ENCODE results near the gene ZNF526. TPM values are rescaled to one million over a fixed set of nuclear protein-coding genes. Genes with fewer than 3 reads are reported as not detected.
"Not testable (repeated sequence)": the region's sequence is repeated elsewhere in the genome, so short reads cannot be mapped to it uniquely, and the experiment has no call there.

ZNF526 gene
- polyA plus RNA-seq, 3 donors, result 0.96 to 3.4 (median 1.3) TPM

DNA sequence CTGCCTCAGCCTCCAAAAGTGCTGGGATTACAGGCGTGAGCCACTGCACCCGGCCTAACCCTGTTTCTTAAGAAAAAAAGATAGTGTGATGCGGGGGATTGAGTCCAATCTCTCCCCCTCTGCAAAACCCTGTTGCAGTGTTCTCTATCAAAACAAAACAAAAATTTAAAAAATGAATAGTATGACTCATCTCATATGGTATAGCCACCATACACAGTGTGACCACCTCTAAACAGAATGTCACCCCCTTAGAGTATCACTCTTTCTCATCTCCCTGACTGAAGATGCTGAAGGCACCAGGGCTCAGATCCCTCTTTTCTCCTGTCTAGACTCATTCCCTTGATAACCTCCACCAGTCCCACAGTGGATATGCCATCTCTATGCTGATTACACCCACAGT is 41.7 kb downstream of the ZNF526 start:
- WGBS (ENCODE audit: insufficient coverage), result no CpG with 5 or more reads among the region's 3 CpGs
- Histone ChIP-seq H2AFZ (ENCODE audit: insufficient read depth, low read depth, low read length, poor library complexity, severe bottlenecking) (no peak overlapping the region), H3K4me2 (replicated peaks; ENCODE audit: extremely low read depth, low read length, poor library complexity, severe bottlenecking) (no peak overlapping the region), H3K4me3 (replicated peaks in 1 of 3; ENCODE audit: low read depth in 2 of 3, low read length in 3 of 3) (no peak overlapping the region), H3K36me3 (replicated peaks in 1 of 2; ENCODE audit: control insufficient read depth in 1 of 2, insufficient read depth in 2 of 2, low read length in 2 of 2) (no peaks in the 10 kb centered on the region), H4K20me1 (ENCODE audit: insufficient read depth, low read length) (no peaks in the 10 kb centered on the region), H3K9me3 (replicated peaks in 1 of 2; ENCODE audit: control insufficient read depth in 1 of 2, insufficient read depth in 1 of 2, low read length in 2 of 2) (no peaks in the 10 kb centered on the region), H3K9ac (ENCODE audit: insufficient read depth, low read length, poor library complexity, severe bottlenecking) (no peak overlapping the region), H3K4me1 (ENCODE audit: control insufficient read depth in 1 of 2, insufficient read depth in 2 of 2, low read length in 2 of 2) (no peaks in the 10 kb centered on the region), H3K79me2 (ENCODE audit: insufficient read depth, low read length) (no peaks in the 10 kb centered on the region), H3K27me3 (ENCODE audit: control insufficient read depth in 2 of 2, insufficient read depth in 2 of 2, low read length in 2 of 2) (peaks cover 0 to 7% of the 10 kb centered on the region in 2 donors), H3K27ac (ENCODE audit: low read depth in 1 of 2, low read length in 2 of 2) (no peak overlapping the region)
- TF ChIP-seq, protein P1, sequence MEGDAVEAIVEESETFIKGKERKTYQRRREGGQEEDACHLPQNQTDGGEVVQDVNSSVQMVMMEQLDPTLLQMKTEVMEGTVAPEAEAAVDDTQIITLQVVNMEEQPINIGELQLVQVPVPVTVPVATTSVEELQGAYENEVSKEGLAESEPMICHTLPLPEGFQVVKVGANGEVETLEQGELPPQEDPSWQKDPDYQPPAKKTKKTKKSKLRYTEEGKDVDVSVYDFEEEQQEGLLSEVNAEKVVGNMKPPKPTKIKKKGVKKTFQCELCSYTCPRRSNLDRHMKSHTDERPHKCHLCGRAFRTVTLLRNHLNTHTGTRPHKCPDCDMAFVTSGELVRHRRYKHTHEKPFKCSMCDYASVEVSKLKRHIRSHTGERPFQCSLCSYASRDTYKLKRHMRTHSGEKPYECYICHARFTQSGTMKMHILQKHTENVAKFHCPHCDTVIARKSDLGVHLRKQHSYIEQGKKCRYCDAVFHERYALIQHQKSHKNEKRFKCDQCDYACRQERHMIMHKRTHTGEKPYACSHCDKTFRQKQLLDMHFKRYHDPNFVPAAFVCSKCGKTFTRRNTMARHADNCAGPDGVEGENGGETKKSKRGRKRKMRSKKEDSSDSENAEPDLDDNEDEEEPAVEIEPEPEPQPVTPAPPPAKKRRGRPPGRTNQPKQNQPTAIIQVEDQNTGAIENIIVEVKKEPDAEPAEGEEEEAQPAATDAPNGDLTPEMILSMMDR (IDR thresholded peaks at IDR 0.05), result no peak
- Mint-ChIP-seq H3K9me3 (peaks cover 0 to 2% (median 0%) of the 10 kb centered on the region in 7 donors), H3K27ac (no peak overlapping the region), H3K27me3 (ENCODE audit: low read depth in 3 of 3) (peaks cover 14 to 31% (median 18%) of the 10 kb centered on the region in 3 donors), H3K4me3 (no peak overlapping the region), H3K4me1 (peaks cover 1% of the 10 kb centered on the region), H3K36me3 (peaks cover under 1% of the 10 kb centered on the region in 2 donors)
- intact Hi-C loops (cut with micrococcal nuclease), result no loop called here
- DNase-seq, result no peak

- H3K4me1 ChIP-seq (ENCODE audit: control insufficient read depth in 1 of 2, insufficient read depth in 2 of 2, low read length in 2 of 2), result peaks cover 25 to 27% of the 10 kb centered on the region in 2 donors
- H3K9ac ChIP-seq (ENCODE audit: insufficient read depth, low read length, poor library complexity, severe bottlenecking); H3K36me3 Mint-ChIP-seq; H2AFZ ChIP-seq (ENCODE audit: insufficient read depth, low read depth, low read length, poor library complexity, severe bottlenecking); H3K4me2 ChIP-seq (replicated peaks; ENCODE audit: extremely low read depth, low read length, poor library complexity, severe bottlenecking); H3K36me3 ChIP-seq (replicated peaks in 1 of 2; ENCODE audit: control insufficient read depth in 1 of 2, insufficient read depth in 2 of 2, low read length in 2 of 2); H3K27ac ChIP-seq (ENCODE audit: low read depth in 1 of 2, low read length in 2 of 2); intact Hi-C loops (cut with micrococcal nuclease); H3K27ac Mint-ChIP-seq; H3K4me3 Mint-ChIP-seq; H4K20me1 ChIP-seq (ENCODE audit: insufficient read depth, low read length); H3K9me3 Mint-ChIP-seq; DNase-seq; H3K27me3 ChIP-seq (ENCODE audit: control insufficient read depth in 2 of 2, insufficient read depth in 2 of 2, low read length in 2 of 2); H3K9me3 ChIP-seq (replicated peaks in 1 of 2; ENCODE audit: control insufficient read depth in 1 of 2, insufficient read depth in 1 of 2, low read length in 2 of 2); H3K4me3 ChIP-seq (replicated peaks in 1 of 3; ENCODE audit: low read depth in 2 of 3, low read length in 3 of 3): not testable (repeated sequence)
- Mint-ChIP-seq H3K27me3 (ENCODE audit: low read depth in 3 of 3) (peaks cover 4 to 11% (median 6%) of the 10 kb centered on the region in 3 donors), H3K4me1 (peaks cover 23% of the 10 kb centered on the region)
- no CpG with 5 or more reads among the region's 4 CpGs for WGBS (ENCODE audit: insufficient coverage)
- H3K79me2 ChIP-seq (ENCODE audit: insufficient read depth, low read length), result peaks cover 18% of the 10 kb centered on the region
Observed at GRCh38 chr19:42266105-42266504, 46.0 kb downstream of the ZNF526 start.

GRCh38 chr19:42266928-42267603 is 47.0 kb downstream of the ZNF526 start:
- H3K9me3 Mint-ChIP-seq; intact Hi-C loops (cut with micrococcal nuclease); DNase-seq; H3K4me3 Mint-ChIP-seq; H2AFZ ChIP-seq (ENCODE audit: insufficient read depth, low read depth, low read length, poor library complexity, severe bottlenecking); H3K9ac ChIP-seq (ENCODE audit: insufficient read depth, low read length, poor library complexity, severe bottlenecking); H3K9me3 ChIP-seq (replicated peaks in 1 of 2; ENCODE audit: control insufficient read depth in 1 of 2, insufficient read depth in 1 of 2, low read length in 2 of 2); H3K27ac ChIP-seq (ENCODE audit: low read depth in 1 of 2, low read length in 2 of 2); H3K27me3 Mint-ChIP-seq (ENCODE audit: low read depth in 3 of 3); H3K36me3 Mint-ChIP-seq; H3K36me3 ChIP-seq (replicated peaks in 1 of 2; ENCODE audit: control insufficient read depth in 1 of 2, insufficient read depth in 2 of 2, low read length in 2 of 2); H4K20me1 ChIP-seq (ENCODE audit: insufficient read depth, low read length); H3K27me3 ChIP-seq (ENCODE audit: control insufficient read depth in 2 of 2, insufficient read depth in 2 of 2, low read length in 2 of 2): not testable (repeated sequence)
- H3K79me2 ChIP-seq (ENCODE audit: insufficient read depth, low read length), result peaks cover 28% of the 10 kb centered on the region
- Mint-ChIP-seq H3K4me1 (peaks cover 29% of the 10 kb centered on the region), H3K27ac (peak overlapping the region in 1 of 7 donors; percentile 75)
- H3K4me3 ChIP-seq (replicated peaks in 1 of 3; ENCODE audit: low read depth in 2 of 3, low read length in 3 of 3), result peak overlapping the region in 1 of 3 experiments; percentile 84
- peak overlapping the region; percentile 92 for H3K4me2 ChIP-seq (replicated peaks; ENCODE audit: extremely low read depth, low read length, poor library complexity, severe bottlenecking)
- H3K4me1 ChIP-seq (ENCODE audit: control insufficient read depth in 1 of 2, insufficient read depth in 2 of 2, low read length in 2 of 2), result peaks cover 30 to 35% of the 10 kb centered on the region in 2 donors
- WGBS (ENCODE audit: insufficient coverage), result 95% methylated on average over 6 of the region's 25 CpGs
